ENCODE measurements around the gene LACTBL1.
A peak's percentile ranks its signal among the peaks of the same experiment; 100 is the strongest.
"Not testable (repeated sequence)": the region's sequence is repeated elsewhere in the genome, so short reads cannot be mapped to it uniquely, and the experiment has no call there.

The LACTBL1 gene

DNA sequence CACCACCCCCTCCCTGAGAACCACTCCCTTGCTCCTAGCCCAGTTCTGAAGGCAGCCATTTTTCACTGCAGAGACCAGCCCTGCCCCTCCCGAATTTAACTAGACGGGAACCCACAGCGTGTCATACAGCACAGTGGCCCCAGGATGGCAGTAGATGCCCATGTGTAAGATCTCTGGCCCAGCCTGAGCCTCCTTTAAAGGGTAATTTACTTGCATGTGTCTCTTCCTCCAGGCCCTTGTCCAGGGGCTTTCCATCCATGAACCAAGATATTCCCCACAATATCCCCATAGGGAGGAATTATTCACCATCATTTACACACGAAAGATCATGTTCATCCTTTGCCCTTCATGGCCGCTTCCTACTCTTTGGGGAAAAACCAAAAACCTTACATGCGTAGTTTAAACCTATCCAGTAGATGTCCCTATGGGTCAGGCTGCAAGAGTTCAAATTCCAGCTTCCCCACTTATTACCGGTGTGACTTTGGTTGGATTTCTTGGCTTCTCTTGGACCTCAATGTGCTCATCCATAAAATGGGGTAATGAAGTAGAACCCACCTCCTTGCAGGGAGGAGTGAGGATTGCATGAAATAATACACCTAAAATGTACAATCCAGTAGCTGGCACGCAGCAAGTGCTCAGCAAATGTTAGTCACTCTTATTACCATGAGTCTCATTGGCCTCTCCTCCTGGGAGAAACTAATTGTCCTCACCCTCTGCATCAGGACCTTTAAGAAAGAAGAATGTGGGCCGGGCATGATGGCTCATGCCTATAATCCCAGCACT is 4.0 kb upstream of the LACTBL1 start:
- peak; percentile 16 for DNase-seq (ENCODE audit: low read depth)

DNA sequence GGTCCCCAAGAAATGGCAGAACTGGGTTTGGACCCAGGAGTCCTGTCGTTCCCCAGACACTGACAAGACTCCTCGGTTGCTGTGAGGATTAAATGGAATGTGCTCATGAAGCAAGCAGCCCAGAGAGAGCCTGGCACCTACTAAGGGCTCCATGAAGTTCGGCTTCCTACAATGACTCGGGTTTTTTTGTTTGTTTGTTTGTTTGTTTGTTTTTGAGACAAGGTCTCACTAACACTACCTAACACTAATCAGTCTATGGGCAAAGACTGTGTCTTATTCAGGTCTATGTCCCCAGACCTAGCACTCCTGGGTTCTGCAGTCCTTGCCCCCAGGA is 3.4 kb upstream of the LACTBL1 start:
- no peak for DNase-seq (ENCODE audit: low read depth)

DNA sequence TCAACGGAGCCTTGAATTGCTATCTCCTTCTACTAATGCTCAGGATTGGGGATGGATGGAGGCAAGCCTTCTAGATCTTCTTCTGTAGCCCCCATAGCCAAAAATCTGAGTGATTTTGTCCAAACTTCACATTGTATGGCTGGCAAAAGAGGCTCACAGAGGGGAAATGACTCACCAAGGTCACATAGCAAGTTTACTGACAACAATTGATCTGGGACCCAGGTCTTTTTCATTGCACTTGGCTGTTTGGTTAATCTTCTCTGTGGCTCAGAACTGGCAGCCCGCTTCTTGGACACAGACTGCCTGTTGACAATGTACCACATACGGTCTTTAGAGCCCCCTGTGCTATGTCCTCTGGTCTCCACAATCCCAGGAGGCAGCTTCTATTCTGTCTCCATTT is 3.0 kb upstream of the LACTBL1 start:
- no peak for DNase-seq (ENCODE audit: low read depth)

DNA sequence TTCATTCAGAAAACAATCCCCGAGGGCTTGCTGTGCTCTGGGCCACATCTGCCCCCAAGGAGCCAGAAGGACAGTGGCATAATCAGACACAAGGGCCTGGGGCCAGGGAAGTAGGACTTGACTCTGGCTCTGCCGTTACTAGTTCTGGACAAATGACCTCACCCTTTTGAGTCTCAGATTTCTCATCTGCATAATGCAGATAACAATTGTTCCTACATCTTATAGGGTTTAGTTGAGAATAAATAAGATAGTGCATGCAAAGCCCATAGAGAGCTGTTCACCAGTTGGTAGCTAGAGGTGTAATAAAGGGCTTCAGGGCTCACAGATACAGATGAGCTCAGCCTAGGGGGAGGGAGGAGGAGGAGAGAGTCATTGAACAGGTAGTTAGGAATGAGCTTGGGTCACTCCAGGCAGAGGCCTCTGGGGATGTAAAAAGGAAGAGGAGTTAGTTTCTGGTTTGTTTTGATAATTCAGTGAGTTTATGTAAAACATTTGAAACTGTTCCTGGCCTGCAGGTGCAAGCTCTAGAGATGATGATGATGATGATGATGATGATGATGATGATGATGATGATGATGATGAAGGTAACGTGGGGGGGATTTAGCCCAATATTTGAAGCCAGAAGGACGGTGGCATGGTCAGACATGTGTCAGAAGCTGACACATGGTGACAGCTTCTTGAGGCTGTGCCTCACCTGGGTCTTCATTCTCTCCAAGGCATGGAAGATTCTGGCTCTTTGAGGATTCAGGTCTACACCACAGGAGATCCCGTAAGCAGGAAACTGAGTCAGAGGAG is 858 bp downstream of the LACTBL1 start:
- DNase-seq (ENCODE audit: low read depth) = no peak

DNA sequence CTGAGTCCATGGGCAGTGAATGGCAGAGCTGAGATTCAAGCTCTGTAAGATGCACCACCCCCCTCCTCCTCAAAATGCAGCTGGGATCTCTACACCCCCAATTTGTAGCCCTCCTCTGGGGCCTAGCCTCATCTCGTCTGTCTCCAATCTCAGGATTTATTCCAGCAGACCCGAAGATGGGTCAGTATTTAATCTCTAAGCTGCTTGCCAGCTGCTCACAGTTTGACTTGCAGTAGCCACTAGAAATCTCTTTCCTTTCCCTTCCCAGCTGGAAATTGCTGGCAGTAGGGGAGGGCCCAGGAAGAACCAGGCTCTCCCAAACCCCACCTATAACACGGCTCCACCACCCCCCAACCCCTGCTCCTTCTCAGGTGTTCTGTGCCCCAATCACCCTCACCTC is 1.5 kb downstream of the LACTBL1 start:
- no peak for DNase-seq (ENCODE audit: low read depth)

DNA sequence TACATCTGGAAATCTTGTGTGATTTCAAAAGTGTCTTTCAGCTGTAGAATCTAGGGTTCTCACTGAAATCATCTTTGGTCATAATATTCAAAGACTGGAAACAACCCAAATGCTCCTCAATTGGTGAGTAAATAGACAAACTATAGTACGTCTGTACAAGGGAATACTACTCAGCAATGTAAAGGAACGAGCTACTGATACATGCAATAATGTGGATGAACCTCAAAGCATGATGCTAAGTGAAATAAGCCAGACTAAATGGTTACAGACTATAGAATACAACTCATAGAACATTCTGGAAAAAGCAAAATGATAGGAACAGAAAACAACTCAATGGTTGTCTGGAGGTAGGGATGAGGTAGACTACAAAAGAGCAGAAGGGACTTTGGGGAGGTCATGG is 2.6 kb downstream of the LACTBL1 start:
- DNase-seq (ENCODE audit: low read depth) = no peak

DNA sequence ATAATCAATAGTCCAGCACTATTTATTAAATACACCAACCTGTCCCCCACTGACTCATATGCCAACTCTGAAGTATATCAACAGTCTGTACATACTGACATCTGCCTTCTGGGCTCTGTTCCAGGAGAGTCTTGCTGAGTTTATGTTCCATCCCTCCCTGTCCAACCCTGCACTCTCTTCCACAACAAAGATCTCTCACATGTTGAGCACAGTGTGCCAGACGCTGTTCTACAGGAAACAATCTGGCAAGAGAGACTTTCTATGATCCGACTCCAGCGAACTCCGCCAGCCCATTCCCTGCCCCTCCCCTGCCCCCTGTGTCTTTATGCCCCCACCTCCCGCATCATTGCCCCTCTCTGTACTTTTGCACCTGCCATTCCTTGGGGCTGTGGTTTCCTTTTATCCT is 3.4 kb downstream of the LACTBL1 start:
- DNase-seq (ENCODE audit: low read depth) = no peak

DNA sequence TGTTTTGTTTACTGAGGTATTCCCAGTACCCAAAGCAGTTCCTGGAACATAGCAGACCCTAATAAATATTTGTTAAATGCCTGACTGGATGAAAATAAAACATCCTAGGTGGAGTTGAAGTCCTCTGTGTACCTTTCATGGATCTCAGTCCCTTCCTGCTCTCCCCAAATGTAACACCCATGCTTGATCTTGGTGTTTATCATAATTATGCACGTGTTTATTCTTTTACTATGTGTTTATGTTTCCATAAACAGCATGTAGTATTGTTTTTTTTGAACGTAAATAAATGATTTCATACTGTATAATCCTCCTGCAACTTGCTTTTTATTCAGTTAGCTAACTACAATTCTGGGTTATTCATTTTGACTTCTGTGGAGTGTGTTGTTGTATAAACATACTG is 4.8 kb downstream of the LACTBL1 start:
- DNase-seq (ENCODE audit: low read depth) = no peak

DNA sequence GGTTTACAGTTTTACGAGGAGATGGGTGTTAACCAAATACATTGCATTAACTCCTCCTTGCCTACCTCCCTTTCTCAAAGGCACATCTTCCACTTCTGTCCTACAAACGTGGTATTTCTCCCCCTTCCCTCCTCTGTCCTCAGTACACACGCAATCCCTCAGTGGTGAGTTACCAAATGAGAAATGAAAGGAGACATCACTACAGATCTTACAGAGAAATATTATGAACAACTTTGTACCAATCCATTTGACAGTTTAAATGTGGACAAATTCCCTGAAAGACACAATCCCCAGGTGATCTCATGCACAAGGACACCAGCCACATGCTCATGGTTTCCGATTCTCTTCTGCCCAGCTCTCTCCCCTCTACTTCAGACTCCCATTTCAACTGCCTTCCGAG is 6.4 kb downstream of the LACTBL1 start:
- no peak for DNase-seq (ENCODE audit: low read depth)

DNA sequence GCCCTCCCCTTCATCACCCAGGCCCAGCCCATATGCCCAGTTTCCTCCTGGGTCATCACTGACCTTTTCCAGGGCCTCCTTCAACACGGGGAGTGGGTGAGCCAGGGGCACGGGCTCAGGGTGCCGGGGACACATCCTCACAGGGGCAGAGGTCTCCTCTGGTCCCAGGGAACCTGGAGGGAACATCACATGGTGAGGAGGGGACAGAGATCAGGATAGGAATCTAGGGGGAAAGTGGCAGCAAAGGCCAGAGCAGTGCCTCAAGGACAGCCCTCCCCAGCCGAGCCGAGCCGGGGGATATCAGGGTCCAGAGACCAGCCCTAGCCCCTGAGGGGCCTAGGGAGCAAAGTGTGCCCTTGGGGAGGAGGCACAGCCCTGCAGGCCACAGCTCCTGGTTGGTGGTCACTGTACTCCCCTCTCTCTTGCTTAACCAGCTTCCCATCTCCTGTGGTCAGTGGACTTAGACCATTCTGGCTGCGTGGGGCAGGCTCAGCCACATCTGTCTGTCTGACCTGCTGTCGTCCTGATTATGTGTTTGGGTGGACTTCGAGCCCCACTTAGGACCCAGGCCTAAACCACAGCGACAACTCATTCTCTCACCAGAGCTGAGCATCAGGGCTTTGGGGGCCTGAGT is 9.5 kb downstream of the LACTBL1 start:
- DNase-seq (ENCODE audit: low read depth) = no peak

DNA sequence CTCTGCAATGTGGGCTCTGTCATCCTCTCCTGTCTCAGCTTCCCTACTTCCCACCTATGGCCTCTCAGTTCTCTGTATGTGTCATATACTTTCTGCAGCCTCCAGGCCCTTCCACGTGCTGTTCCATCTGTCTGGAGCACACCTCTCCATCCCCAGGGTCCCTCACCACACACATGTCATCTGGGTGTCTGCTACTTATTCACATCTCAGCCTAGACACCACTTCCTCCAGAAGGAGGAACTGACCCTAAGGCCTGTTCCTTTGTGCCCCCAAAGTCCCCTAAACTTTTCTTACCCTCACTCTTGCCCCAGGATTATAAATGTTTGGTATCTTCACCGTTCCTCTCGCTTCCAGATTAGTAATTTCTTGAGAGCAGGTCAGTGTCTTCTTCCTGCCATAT is 10.1 kb downstream of the LACTBL1 start:
- DNase-seq (ENCODE audit: low read depth) = no peak

DNA sequence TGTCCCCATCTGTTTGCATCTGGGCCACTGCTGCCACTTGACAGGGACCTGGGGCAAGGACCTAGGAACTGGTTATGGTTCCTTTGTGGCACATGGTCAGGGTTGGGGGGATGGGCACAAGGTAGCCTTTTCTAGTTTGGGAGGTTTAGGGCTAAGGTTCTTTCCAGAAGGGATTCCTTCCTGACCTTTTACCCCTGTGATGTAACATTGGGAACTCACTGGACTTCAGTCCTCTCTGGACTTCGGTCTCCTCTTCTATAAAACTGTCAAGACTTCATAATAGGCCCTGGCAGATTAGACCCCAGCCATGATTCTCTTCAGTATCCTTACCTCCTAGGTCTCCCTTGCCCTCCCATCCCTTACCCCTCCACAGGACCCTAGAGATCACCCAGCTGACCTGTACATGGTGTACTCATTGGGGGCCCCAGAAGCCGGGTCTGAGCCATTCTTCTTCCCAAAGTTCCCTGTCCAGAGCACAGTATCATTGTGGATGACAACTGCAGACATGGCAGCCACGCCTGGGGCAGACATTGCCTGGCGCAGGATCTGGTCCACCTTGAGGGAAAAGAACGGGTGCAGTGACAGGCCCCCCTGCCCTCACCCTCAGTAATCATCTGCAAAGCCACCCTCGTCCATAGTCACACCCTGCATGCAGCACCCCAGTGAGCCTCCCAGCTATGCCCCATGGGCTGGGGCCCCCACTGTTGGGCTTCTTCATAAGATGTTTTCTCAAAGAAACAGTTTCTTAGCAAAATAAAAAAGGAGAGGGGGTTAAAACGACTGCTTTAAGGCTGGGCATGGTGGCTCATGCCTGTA is 12.9 kb downstream of the LACTBL1 start:
- no peak for DNase-seq (ENCODE audit: low read depth)

DNA sequence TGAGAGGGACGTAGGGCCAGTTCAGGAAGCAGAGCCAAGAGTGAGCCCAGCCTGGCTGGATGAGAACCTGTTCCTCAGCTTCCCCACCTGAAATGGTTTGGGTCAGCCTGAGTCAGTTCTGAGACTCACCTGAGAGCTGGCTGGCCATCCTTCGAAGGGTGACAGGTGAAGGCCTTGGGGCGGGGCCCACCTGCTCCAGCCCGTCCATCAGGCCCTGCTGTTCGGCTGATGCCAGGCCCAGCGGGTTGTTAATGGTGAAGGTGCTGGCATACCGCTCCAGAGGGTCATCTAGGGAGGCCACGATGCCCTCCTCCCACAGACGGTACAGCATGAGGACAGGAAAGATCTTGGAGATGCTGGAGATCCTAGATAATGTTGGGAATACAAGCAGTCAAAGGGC is 14.1 kb downstream of the LACTBL1 start:
- no peak for DNase-seq (ENCODE audit: low read depth)

DNA sequence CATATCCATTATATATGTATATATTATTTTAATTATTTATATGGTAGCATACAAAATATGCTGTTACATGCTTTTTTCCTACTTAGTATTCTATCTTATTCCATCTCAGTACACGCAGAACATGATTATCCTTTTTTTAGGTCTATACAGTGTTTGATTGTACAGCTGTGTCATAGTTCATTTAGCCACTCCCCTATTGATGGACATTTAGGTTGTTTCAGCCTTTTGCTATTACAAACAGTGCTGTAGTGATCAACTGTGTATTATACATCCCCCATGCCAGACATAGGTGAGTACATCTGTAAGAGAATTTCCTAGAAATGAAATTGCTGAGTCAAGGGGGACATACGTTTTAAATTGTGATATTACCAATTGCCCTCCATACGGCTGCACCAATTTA is 15.6 kb downstream of the LACTBL1 start:
- no peak for DNase-seq (ENCODE audit: low read depth)

DNA sequence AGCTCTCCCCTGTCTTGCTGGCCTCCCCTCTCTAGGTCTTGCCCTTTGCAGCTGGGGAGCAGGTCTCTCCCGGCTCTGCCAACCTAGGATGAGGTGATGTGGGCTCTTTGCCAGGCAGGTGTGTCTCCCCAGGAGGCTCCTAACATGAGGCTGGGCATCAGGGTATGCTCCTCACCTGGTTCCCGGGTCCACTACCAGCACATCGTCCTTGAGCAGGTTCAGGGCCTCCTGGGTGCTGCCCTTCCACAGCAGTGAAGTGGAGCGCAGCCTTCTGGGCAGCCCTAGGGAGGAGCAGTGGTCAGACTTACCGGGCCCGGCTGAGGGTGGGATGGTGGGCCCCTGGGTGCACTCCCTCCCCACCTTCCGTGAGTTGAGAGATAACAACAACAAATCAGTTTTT is 17.5 kb downstream of the LACTBL1 start:
- DNase-seq (ENCODE audit: low read depth) = no peak

DNA sequence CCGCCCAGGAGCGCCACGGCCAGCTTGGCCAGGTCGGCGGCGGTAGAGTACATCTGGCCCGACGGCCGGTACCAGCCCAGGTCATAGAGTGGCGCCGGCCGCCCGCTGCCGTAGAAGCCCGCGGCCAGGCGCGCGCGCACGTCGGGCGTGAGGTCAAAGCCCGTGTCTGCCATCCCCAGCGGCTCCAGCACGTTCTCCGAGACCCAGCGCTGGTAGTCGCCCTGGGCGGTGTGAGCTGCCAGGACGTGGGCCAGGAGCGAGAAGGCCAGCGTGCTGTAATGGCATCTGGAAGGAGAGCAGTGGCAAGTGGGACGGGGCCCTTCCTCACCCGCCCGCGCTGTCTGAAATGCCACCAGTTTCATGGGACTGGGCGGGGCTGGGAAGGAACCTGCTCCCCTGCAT is 18.9 kb downstream of the LACTBL1 start:
- no peak for DNase-seq (ENCODE audit: low read depth)

DNA sequence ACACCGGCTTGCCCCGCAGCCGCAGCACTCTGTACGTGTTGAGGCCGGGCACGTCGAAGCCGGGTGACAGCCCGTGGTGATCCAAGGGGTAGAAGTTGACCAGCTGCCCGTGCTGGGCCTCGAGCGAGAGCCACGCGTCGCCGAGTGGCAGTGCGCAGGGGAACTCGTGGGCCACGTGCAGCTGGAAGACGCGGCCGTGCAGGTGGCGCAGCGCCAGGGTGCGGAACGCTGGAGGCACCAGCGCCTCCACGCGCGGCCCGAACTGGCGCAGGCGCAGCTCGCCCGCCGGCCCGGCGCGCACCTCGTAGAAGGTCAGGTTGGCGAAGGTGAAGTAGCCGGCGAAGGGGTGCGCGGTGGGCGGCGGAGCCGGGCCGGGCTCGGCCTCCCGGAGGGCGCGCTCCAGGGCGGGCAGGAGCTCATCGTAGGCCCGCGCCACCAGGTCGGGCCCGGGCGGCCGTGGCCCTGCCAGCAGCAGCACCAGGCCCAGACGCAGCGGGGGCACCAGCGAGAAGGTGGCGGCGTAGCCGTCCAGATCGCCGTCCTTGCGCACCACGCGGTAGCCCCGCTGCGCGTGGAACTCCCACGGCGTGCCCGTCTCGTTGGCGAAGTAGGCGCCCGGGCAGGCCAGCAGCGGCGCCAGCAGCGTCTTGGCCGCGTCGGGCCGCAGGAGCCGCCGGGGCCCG is 19.5 kb downstream of the LACTBL1 start:
- DNase-seq (ENCODE audit: low read depth) = no peak

DNA sequence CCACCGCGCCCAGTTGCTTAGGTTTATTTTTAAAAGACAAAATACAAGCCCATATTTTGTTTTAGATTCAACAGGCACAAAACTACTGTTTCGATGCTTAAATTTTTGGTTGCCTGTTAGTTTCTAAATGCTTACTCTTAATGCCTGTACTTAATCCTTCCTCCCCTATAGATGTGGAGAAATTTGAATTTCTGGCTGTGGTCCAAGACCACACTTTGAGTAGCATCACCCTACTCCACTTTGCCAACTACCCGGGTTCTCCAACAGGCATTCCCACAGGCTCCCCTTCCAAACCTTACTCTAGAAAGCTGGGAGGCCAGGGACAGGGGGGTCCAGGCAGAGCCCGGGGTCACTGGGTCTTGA is 20.0 kb downstream of the LACTBL1 start:
- no peak for DNase-seq (ENCODE audit: low read depth)

DNA sequence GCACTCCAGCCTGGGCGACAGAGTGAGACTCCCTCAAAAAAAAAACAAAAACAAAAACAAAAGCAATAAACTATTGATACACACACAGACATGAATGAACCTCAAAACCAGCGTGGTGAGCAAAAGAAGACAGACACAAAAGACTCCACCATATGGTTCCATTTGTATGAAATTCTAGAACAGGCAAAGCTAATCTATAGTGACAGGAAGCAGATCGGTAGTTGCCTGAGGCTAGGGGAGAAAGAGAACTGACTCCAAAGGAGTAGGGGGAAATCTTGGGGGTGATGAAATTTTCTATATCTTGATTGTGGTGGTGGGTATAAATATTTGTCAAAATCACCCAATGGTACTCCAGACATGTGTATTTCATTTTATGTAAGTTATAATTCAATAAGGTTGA is 20.9 kb downstream of the LACTBL1 start:
- no peak for DNase-seq (ENCODE audit: low read depth)

DNA sequence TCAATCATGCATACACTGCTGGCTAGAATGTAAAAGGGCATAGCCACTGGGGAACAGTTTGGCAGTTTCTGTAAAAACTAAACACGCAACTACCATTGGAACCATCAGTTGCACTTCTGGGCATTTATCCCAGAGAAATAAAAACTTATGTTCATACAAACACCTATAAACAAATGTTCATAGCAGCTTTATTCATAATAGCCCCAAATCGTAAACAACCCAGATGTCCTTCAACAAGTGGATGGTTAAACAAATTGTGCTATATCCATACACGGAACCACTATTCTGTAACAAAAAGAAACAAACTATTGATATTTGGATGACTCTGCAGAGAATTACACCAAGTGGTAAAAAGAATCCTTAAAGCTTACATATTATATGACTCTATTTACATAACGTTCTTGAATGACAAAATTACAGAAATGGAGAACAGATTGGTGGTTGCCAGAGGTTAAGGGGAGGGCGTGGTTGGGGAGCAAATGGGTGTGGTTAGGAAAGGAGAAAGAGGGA is 22.8 kb downstream of the LACTBL1 start:
- no peak for DNase-seq (ENCODE audit: low read depth)

DNA sequence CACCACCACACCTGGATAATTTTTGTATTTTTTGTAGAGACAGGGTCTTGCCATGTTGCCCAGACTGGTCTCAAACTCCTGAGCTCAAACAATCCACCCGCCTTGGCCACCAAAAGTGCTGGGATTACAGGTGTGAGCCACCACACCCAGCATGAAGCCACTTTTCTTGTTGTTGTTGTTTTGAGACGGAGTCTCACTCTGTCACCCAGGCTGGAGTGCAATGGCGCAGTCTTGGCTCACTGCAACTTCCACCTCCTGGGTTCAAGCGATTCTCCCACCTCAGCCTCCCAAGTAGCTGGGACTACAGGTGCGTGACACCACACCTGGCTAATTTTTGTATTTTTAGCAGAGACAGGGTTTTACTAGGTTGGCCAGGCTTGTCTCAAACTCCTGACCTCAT is 27.5 kb downstream of the LACTBL1 start:
- DNase-seq (ENCODE audit: low read depth) = not testable (repeated sequence)

Measured in activated T-cell treated with anti-CD3 and anti-CD28 coated beads for 24 hours (primary cell).